Hematopoietic multipotent progenitor cell treated with erythropoietin and hydrocortisone succinate and interleukin-3 and kit ligand, for 17 days (in vitro differentiated cells): ENCODE data around the gene LRRN1.
"Not testable (repeated sequence)": the region's sequence is repeated elsewhere in the genome, so short reads cannot be mapped to it uniquely, and the experiment has no call there.

Source experiments
- DNase-seq: peaks from one replicate; pipeline ENCODE4 v3.0.0-alpha.2; 2015; ENCODE audit warnings: low spot score

The LRRN1 gene

DNA sequence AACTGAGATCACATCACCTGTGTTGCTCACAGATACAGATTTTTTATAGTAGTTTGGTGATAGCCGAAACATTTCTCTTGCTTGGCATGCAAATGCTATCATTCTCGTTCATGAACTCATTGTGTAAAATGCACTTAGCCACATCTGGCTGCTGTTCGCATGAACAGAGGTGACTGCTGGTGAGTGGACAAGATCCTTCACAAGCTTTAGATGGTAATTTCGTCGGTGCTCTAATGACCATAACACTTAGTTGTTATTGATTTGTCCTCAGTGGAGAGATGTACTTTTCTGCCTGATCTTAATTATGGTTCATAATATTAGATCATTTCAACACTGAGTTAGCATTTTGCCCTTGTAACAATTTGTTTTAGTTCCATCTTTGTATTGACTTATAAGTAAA lies 13.8 kb downstream of the LRRN1 start:
- DNase-seq = no peak

DNA sequence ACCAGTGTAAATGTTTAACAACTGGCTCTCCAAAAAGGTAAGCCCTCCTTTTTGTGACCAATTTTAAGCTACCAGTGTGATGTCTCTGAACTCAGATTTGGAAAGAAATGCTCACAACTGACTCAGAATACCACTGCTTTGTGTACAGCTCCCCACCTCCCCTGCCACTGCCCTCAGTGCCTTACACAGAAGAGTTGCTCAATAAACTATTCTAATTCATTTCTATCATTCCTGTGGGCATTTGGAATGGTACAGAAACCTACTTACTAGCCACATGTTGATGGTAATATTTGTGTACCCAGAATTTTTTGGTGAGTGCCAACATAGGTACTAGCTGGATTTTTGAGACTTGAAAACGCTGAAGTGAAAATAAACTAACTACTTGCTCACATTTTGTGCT lies 16.0 kb downstream of the LRRN1 start:
- no peak for DNase-seq

- no peak for DNase-seq
Measured at GRCh38 chr3:3816034-3816433, 16.8 kb downstream of the LRRN1 start.

DNA sequence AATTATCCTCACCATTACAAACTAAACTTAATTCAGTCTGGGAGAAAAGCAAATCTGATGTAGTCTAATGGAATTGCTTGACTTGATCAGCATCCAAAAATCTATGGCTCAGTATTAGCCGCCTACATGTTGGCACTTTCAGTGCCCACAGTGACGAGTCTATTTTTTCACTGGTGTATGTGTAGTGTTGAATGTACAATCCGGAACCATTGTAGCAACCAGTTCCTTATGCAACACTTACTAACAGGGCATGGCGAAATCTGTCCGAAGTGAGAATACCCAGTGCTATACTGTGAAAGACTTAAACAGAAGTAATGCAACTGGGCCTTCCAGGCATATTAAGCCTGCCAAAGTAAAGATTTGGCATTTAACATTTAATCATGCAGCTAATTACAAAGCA lies 18.6 kb downstream of the LRRN1 start:
- DNase-seq = no peak

DNA sequence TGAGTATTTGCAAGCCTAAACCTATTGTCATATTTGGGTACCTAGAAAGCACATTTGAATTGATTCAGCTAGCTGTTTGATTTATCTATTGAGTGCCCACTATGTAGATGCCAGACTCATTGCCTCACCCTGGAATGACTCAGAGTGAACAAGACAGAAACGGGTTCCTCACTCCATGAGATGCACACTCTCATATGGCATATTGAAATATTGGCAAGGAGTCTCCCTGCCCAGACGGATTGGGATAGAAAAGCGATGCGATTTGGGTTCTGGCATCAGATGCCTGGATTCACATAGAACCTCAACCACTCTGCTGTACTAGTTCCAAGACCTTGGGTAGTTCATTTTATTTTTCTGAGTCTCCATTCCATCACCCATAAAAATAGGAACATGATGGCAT lies 22.5 kb downstream of the LRRN1 start:
- DNase-seq = no peak

GRCh38 chr3:3825035-3825434 lies 25.8 kb downstream of the LRRN1 start:
- DNase-seq = no peak

- no peak for DNase-seq
Measured at GRCh38 chr3:3826521-3826920, 27.3 kb downstream of the LRRN1 start.

DNA sequence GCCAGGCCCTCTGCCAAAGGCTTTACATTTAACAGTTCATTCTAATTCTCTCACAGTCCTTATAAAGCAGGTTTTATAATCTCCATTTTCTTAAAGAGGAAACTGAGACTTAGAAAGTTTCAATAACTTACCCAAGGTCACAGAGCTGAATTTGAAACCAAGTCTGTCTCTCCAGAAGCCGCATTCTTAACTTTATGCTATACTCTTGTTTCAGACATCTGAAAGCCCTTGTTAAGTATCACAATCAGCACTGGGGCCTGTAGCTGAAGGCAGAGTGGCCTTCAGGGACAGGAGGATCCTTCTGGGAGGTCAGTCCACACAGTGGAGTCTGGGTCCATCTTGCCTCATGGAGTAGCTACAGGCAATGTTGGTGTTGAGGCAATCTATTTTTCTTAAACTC lies 27.9 kb downstream of the LRRN1 start:
- no peak for DNase-seq

- DNase-seq = not testable (repeated sequence)
Measured at GRCh38 chr3:3828417-3828816, 29.2 kb downstream of the LRRN1 start.

DNA sequence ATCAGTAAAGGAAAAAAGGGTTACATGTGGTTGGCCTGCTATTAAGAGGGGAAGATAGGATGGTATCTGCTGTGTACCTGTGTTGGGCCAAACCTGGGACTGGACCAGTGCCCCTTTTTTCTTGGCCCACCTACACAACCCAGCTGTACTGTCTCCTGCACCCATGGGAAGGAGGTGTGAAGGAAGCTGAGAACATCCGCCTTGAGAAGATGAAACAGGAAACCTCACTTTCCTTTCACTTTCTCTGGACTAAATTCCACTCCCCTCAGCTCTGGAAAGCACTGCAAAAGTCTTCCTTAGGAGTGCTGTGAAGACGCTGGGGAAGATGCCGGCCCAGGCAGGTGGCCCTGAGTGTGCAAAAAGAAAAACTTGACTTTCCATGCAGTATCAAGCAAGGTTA lies 37.6 kb downstream of the LRRN1 start:
- DNase-seq = no peak

GRCh38 chr3:3842356-3842755 lies 43.1 kb downstream of the LRRN1 start:
- DNase-seq = no peak

- no peak for DNase-seq
Measured at GRCh38 chr3:3847994-3848922, 49.0 kb downstream of the LRRN1 start.

- no peak for DNase-seq
Measured at GRCh38 chr3:3848923-3849275, 49.7 kb downstream of the LRRN1 start.

DNA sequence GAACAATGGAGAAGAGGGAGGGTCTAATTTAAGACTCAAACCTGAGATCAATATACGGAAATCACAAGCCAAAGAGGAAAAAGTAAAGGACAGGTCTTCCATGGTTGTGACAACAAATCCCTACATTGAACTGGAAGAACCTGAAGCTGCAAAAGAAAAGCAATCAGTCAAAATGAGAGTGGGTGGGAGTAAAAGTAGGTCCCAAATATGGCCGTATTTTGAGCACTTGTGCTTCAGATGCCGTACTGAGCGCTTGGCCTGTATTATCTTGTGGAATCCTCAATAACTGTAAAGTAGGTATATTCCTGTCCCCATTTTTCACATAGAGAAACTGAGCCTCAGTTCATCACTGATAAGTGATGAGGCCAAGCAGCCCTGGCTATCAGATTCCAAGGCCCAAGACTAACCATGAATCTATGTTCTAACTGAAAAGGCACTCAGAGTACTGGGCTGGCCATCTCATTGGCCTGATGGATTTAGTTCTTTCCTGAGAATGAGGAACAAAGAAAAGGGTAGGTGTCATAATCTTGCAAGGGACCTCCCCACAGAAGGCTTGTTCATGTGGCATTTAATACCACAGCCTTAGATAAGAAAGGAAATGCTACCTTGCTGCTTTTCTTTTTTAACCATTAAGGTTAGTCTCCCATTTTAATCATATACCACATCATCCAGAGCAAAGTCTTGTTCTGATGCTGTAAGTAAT lies 52.5 kb downstream of the LRRN1 start:
- no peak for DNase-seq

DNA sequence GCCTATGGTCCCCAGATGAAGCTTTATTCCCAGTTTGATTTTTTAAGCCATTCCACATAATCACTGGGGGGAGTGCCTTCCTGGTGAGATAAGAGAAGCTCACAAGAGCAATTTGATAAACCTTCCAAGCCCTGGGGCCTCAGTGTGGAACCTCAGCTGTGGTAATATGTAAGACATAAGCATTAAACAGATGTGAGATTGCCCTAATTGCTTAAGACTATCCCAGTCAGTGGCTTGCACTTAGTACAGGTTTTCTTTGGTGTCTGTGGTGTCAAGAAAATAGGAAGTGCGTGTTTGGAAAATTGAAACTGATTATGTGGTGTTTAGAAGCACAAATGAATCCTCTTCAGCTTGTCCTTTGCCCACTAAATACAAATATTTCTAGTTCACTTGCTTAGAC lies 54.3 kb downstream of the LRRN1 start:
- no peak for DNase-seq

DNA sequence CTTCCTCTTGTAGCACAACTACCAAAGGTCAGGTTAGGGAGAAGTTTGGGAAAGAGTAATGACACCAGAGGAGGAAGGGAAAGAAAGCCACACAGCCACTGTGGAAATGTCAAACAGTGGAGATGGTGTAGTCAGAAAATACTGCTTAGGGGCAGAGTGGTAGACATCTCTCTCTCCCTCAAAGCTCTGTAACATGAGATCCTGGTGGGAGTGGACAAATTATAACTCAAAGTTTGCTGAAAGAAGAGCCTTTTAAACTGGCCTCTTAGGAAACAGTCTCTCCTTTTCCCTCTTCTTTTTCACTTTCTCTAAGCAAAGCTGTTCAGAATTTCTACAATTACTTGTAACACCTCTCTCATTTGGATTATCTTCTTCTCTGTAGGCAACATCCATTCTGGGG lies 55.8 kb downstream of the LRRN1 start:
- no peak for DNase-seq

DNA sequence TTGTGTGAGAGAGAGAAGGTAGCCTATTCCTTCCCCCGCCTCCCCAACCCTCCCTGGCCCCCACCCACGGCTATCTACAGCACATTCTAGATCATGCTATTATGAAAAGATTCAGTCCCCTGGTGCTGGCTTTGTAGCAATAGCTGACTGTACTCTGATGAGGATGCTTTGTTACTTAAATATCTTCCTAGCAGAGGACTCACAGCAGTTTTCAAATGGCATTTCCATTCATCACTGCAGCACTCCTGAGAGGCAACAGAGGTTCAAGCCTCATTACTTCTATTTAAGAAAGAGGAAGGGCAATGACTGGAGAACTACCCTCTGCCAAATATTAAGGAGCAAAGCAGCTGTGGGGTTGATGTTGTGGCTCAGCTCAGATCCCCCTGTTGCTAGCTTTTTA lies 61.0 kb downstream of the LRRN1 start:
- DNase-seq = no peak

DNA sequence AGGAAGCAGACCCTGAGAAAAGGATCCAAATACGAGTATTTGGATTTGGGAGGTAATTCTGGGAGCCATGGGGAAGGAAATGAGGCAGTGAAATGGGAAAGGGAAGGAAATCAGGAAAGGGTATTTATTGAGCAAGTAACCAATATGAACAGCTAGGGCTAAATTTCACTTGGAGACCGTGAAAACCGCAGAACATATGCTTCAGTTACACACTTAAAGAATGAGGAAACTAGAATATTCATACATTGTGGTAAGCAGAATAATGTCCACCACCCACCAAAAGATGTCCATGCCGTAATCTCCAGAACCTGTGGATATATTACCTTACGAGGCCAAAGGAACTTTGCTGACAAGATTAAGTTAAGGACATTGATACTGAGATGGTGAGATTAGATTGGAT lies 63.3 kb downstream of the LRRN1 start:
- no peak for DNase-seq

DNA sequence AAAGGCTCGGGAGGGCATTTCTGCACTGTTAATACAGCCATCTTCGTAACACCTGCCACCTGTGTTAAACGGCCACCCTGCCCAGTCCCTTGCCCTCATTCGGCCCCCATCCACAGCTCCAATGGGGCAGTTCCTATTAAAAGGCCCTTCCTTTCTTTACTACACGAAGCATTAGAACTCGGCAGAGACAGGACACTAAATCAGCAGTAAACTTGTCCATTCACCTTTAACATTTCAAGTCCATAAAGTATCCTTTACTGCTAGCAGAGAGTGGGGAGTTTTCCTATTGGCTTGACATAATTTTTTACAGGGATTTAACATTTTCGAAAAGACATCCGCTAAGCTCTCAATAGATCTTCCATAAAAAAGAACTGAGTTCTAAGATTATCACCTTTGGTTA lies 76.3 kb downstream of the LRRN1 start:
- no peak for DNase-seq

DNA sequence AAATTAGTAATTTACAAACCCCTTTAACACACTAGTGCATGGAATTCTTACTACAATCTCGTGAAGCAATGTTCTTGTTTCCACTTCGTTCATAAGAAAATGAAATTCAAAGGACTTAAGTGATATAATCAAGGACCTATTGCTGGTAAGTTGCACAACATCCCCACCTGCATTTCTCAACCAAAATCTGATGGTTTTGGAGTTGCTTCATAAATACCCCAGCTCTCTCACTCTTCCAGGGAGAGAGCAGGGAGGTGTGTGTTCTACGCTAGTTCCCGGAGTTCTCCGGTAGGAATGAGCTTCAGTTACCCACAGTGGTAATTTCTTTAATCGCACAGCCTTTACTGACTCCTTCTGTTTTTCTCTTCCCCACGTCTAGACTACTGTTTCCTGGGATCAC lies 81.8 kb downstream of the LRRN1 start:
- DNase-seq = no peak

DNA sequence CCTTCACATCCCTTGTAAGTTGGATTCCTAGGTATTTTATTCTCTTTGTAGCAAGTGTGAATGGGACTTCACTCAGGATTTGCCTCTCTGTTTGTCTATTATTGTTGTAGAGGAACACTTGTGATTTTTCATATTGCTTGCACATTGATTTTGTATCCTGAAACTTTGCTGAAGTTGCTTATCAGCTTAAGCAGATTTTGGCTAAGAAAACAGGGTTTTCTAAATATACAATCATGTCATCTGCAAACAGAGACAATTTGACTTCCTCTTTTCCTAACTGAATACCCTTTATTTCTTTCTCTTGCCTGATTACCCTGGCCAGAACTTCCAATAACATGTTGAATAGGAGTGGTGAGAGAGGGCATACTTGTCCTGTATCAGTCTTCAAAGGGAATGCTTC lies 88.1 kb downstream of the LRRN1 start:
- DNase-seq = not testable (repeated sequence)

DNA sequence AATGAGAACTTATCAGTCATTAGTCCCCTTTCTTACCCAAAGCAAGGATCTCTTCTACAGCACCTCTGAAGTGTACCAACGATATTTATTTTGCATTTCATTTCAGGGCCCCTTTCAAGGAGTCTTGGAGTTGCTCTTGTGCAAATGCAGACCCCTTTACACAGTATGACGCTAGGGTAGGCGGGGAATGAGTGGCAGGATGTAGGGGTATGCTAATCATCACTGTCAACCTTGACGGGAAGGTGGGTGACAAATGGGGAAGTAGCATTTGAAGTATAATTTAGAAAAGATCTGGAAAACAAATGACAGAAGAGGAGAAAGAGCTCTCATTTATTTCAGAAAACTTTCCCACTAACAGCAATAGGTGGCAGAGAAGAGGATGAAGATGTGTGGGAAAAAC lies 94.4 kb downstream of the LRRN1 start:
- no peak for DNase-seq
